GM10847 (cell line): ENCODE data around the gene LRRC14B.

Experiments used
- POLR2A ChIP-seq: IDR thresholded peaks from 2 replicates; pipeline ENCODE4 v1.6.1; 2011; ENCODE audit not compliant: insufficient read length; ENCODE audit errors: extremely low read depth

LRRC14B gene

GRCh38 chr5:228886-229285 is 37.6 kb downstream of the LRRC14B start:
- no peak for TF ChIP-seq POLR2A

- no peak for TF ChIP-seq POLR2A
These were observed 39.4 kb downstream of the LRRC14B start for GRCh38 chr5:230711-231110.

GRCh38 chr5:231661-232060 is 40.4 kb downstream of the LRRC14B start:
- no peak for TF ChIP-seq POLR2A

- TF ChIP-seq POLR2A: no peak
These were observed 43.2 kb downstream of the LRRC14B start for GRCh38 chr5:234450-234849.
